GM18951 (cell line): ENCODE data around the gene FAAP20.

Source experiments
- POLR2A ChIP-seq: IDR thresholded peaks from 4 replicates; pipeline ENCODE4 v1.6.1; 2011; ENCODE audit warnings: mild to moderate bottlenecking; ENCODE audit not compliant: insufficient read length, insufficient read depth; ENCODE audit errors: extremely low read depth
- in situ Hi-C: fragments of 300-500 bp; cut with MboI; formaldehyde crosslinking; loops from one replicate; pipeline ENCODE4 v1.12.0; 2022; ENCODE audit warnings: low sequenced_read_pairs, mixed read lengths, inconsistent platforms; ENCODE audit not compliant: unreplicated experiment

Gene FAAP20

DNA sequence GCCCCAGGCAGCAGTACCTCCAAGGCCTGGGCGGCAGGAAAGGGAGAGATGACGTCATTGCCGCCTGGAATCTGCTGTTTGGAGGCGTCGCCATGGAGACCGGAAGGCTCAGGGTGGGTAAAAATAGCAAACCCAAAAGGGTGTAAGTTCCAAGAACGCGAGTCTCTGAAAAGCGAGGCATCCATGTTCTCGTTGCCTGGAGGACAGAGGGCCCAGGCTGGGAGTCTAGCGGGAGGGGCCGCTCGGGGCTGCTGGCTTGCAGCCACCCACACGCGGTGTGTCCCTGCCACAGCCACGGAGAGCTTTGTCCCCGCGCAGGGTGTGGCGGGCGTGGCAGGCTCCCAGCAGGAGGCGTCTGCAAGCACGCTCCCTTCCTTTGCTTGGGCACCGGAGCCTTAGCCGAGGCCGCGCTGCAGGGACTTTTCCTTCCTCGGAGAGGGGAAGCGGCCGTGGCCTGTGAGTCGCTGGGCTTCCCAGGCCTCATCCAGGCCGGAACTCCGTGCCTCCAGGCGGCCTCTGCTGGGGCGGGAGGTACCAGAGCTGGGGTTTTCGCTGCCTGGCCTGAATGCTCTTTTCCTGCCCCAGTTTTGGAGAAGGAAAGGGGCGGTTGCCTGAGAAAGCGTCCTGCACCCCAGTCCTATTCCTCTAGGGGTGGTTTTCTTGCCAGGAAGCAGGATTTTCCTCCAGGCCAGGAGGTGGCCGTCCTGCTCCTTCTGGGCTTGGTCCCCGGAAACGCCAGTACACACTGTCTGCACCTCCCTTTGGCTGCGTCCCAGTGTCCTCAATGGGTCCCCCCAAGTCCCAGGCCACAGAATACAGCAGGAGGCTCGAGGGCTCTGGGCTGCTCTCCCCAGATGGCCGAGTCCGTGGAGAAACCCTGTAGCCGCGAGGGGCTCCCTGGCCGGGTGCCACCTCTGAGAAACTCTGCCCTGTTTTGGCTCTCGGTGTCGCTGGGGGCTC is 18.2 kb upstream of the FAAP20 start:
- in situ Hi-C loops, result no loop called here
- TF ChIP-seq POLR2A, result no peak

DNA sequence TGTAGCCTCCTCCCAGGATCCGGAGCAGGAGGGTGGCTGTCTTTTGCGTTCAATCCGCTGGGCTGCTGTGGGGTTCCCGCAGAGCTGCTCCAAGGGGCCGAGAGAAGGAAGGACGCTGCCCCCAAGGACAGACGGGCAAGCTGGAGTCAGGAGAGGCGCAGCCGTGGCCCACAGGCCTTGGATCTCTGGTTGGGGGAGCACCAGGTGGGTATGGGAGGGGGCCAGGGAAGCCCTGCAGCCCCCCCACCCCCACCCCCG is 17.6 kb upstream of the FAAP20 start:
- no peak for TF ChIP-seq POLR2A
- in situ Hi-C loops, result no loop called here

DNA sequence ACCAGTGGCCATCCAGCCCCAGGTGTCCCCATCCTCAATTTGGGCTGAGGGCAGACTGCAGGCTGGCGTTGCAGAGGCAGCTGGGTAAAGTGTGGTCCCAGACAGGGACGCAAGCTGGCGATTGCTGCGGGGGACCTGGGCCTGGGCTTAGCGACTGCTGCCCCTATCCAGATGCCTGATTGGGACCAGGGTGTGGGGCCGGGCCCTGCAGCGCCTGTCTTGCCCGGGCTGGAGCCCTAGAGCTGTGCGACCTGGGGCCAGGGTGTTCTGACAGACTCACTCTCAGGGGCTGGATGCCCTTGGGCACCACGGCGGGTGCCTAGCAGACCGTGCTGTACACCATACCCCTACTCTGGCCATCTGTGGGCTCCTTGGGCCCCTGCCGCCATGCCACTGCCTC is 16.2 kb upstream of the FAAP20 start:
- no peak for TF ChIP-seq POLR2A
- in situ Hi-C loops, result no loop called here

DNA sequence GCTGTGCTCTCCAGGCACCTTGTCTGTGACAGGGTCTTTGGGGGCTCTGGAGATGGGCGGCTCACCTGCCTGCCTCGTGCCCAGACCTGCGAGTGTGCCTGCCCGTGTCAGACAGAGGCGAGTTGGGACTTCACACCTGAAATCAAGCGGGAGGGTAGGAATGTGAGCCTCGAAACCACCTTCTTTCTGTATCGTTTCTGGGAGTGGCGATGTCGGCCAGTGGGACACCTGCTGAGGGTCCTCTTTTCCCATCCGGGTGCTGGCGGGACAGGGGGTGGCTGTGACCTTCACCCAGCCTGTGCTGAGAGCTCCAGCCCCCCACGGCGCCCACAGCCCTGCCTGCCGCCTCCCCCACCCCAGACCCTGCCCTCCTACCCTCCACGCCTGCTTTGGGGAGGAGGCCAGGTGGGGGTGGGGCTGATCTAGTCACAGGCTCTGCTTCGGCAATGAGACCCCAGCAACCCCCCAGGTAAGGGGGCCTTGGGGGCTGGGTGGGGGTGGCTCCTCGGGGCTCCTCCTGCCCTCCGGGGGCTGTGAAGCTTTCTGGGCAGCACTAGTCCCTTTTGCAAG is 15.6 kb upstream of the FAAP20 start:
- in situ Hi-C loops, result no loop called here
- no peak for TF ChIP-seq POLR2A

DNA sequence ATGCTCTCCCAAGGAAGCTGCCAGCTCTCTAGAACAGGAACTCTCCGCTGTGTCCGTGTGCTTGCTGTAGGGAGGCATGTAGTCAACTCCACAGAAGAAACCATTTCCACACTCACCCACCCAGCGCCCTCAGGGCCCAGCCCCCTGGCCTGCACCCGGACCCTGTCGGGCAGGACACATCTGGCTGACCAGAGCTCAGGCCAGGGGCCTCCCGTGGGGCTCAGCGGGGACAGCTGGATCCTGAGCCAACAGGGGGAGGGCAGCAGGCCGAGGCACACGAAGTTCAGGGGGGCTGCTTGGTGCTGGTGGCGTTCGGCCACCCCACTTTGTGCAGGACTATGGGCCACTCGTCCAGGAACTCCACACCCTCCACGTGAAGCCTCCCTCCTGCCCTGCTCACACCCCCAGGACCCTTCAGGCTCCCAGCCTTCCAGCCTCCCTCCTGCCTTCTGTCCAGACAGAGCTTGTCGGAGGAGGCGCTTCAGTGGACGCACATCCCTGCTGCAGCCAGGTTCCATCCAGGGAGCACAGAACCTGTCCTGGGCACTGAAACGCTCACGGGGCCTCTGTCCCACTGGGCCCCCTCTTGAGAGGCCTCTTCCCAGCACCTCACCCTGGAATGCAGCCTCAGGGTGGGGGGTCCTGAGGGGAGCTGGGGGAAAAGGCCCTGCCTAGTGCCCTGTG is 15.0 kb upstream of the FAAP20 start:
- TF ChIP-seq POLR2A, result no peak
- in situ Hi-C loops, result no loop called here

DNA sequence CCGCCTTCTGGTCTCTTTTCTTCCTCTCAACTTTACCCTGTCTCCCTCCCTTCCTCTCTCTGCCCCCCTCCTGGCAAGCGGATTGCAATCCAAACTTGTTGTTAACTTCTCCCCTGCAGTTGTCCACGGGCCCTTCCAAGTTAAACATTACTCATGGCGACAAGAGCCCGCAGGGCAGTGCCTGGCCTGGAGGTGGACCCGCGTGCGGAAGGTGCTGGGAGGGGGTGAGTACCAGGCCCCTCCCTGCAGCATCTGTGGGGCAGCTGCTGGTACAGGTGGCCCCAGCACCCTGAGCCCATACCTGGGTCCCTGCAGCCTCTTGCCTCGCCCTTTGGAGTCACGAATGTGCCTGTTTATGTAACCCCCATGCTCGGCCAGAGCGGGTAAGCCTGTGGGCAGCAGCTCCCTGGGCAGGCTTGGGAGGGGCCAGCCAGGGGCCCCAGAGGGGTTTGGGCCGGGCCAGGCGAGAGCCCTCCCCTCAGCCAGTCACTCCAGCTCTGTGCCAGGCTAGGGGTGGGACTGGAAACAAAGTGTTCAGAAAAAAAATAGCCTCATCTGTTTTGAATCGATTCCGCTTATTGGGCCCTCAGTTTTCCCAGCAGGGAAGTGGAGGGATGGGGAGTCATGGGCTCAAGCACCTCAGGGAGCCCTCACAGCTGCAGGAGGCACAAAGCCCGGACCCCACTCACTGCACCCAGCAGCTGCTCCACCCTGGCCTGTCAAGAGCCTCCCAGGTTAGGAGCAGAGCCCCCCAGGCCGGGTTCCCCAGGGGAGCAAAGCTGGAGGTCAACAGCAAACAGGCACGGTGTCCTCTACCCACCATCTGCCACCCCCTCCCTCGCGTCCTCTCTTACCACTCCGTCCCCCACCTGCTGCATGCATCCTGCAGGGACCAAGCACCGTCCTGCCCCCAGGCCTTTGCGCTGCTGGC is 14.0 kb upstream of the FAAP20 start:
- in situ Hi-C loops, result no loop called here
- TF ChIP-seq POLR2A, result no peak

DNA sequence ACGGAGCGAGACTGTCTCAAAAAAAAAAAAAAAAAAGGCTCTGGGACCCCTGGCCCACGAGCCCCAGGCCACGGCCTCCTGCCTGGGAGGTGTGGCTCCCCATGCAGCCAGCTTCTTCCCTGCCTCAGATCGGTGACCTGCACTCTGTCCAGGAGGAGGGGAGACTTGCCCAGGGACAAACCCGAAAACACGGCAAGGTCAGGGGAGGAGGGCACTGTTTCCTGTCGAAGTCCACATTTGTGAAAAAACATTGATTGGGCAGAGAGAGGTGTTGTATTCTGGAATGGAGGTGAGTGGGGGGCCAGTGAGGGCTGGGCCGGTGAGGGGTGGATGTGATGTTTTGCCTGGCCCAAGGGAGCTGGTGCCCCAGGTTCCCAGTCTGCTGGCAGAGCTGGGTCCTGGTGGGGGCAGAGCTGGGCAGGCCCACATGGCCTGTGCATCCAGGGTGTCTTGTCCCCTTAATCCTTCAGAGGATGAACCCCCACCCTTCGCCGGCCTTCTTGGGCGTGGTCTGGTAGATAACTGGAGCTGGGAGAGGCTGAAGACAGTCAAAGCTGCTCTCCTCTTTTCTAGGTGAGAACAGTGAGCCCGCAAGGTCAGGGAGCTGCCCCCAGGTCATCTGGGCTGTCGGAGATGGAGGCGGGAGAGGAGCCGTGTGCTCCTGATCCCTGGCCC is 12.4 kb upstream of the FAAP20 start:
- TF ChIP-seq POLR2A, result no peak
- in situ Hi-C loops, result no loop called here

DNA sequence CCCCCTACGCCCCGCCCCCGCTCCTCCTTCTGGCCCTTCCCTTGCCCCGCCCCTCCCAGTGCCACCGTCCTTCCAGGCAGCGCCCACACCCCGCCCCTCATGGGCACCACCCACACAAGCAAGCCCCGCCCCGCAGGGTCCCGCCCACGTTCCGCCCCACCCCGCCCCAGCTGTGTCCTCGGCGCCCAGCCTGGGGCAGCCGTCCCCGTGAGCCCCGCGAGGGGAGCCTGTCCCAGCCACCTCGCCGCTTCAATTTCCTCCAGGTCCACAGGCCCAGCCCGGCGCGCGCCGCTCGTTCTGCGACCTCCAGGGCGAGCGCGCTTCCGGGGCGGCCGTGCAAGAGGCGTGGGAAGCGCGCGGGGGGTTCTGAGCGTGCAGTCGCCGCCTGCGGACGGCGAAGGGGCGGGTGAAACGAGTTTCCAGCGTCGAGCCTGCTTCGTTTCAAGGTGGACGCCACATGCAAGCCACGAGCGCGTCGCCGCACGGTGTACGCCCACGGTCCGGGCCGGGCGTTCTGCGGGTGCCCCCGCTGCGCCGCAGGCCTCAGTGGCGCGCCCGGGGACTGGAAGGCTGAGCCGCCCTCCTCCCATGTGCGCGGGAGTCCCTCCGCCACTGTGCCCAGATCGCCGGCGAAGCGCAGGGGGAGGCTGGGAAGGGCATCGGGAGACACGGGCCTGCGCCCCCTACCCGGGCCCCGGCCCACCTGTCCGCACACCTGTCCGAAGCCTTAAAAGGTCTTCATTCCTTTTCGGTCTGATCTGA is 10.8 kb upstream of the FAAP20 start:
- peak; percentile 43 for TF ChIP-seq POLR2A
- in situ Hi-C loops, result no loop called here

DNA sequence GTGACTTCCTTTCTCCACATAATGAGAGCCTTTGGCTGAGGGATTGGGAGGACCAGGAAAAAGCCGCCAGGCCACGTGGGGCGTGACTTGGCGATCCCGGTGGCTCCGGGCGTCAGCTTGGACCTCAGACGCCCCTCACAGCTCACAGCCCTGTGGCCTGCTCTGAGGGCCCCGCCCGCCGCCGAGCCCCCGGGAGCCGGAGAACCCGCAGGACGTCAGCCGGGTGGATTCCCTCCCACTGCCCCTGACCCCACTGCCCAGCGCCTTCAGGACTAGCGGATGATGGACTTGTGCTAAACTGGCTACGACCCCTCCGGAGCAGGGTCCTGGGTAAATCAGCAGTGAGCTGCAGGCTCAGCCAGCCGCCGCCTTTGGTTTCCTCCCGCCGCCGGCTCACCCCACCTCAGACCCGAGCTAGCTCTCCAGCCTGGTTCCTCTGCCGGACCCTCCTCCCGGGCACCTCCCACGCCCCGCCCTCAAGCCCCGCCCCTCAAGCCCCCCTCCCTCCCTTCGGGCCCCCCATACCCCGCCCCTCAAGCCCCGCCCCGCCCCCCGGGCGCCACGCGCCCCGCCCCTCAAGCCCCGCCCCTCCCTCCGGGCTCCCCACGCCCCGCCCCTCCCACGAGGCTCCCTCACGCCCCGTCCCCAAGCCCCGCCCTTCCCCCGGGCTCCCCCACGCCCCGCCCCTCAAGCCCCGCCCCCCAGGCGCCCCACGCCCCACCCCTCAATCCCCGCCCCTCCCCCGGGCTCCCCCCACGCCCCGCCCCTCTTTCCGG is 10.0 kb upstream of the FAAP20 start:
- in situ Hi-C loops, result no loop called here

DNA sequence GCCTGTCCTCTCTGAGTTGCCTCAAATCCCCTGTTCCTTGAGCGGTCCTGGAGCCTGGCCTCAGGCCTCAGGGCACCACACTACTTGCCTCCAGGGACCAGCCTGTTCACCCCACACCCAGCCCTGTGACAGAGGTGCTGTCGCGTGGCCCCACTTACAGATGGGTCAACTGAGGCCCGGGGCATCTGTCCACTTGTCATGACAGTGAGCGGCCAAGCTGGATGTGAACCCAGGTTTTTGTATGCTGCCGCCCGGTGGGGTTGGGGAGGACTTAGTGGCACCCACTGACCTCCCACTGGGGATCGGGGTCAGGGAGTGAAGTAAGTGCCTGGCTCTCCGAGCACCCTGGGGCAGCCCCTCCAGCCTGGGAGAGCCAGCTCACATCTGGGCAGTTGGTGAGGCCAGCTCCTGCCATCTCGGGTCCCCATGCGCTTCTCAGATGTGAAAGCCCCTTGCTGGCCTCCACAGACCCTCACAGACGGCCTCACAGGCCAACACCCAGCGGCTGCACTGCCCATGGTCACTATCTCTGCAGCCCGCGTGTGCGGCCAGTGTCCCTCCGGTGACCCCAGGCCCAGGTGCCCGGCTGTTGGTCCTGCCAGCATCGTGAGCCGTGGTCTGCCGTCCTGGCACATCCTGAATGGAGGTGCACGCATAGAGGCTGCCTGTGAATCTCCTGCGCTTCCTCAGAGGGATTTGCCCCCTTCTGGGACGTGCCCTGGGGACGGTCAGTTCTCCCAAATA is 9.3 kb upstream of the FAAP20 start:
- no peak for TF ChIP-seq POLR2A
- in situ Hi-C loops, result no loop called here

More for the DNA sequence above, 10.0 kb upstream of the FAAP20 start:
- TF ChIP-seq POLR2A, result peak; percentile 26

DNA sequence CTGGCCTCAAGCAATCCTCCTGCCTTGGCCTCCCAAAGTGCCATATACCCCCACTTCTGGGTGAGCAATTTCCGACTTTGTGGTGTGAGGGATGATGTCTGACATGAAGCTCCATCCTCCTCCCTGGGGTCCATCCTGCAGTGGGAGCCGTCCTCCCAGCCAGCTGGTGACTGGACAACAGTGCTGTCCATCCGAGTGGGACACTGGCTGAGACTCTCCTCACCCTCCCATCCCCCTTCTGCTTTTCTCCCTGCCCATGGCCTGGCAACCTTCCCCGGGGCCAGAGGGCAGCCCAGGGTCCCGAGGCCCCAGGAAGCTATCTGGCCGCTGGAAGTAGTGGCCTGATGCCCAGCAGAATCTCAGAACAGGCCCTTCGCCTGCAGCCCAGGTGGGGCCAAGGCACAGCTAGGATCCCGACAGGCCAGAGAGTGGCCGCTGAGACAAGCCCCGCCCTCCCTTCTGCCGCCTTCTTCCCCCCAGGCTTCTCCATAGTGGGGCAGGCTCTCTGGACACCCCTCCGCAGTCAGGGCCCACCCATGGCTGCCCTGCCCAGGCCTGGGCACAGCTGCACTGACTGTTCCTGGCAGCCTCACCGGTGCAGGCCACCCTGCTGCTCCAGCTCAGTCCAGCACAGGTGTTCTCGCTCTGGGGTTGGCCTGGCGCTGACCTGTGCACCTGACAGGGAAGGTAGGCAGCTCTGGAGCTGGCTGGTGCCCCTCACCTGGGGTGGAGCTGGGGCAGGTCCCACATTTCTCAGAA is 8.4 kb upstream of the FAAP20 start:
- no peak for TF ChIP-seq POLR2A
- in situ Hi-C loops, result no loop called here
